Neural progenitor cell (in vitro differentiated cells): ENCODE results near the gene LARGE1. TPM values are rescaled to one million over a fixed set of nuclear protein-coding genes. Genes with fewer than 3 reads are reported as not detected.

Experiments used
- DNase-seq: peaks from one replicate; pipeline ENCODE4 v3.0.0-alpha.2; 2016; ENCODE audit warnings: low spot score
- H2AFZ ChIP-seq: fragments of 200-600 bp; sonication (generic); replicated peaks from 2 replicates; pipeline ENCODE4 v1.6.1; 2016; ENCODE audit warnings: antibody characterized with exemption
- H3F3A ChIP-seq: fragments of 200-600 bp; sonication (generic); 2 replicates; pipeline ENCODE4 v1.6.1; 2016; ENCODE audit warnings: antibody characterized with exemption, low read depth
- H3K27ac ChIP-seq: fragments of 200-600 bp; sonication (generic); 2 replicates; pipeline ENCODE4 v1.5.1; 2016; ENCODE audit warnings: mild to moderate bottlenecking
- H3K27me3 ChIP-seq: fragments of 200-600 bp; sonication (generic); 2 replicates; pipeline ENCODE4 v1.6.1; 2016; ENCODE audit warnings: mild to moderate bottlenecking, moderate library complexity
- H3K36me3 ChIP-seq: fragments of 200-600 bp; sonication (generic); 2 replicates; pipeline ENCODE4 v1.5.1; 2016
- H3K4me1 ChIP-seq: fragments of 200-600 bp; sonication (generic); 2 replicates; pipeline ENCODE4 v1.6.1; 2016; ENCODE audit warnings: mixed run types
- H3K4me2 ChIP-seq: fragments of 200-600 bp; sonication (generic); 2 replicates; pipeline ENCODE4 v1.6.1; 2016
- H3K4me3 ChIP-seq: fragments of 200-600 bp; sonication (generic); 2 replicates; pipeline ENCODE4 v1.5.1; 2016
- H3K79me2 ChIP-seq: fragments of 200-600 bp; sonication (generic); 2 replicates; pipeline ENCODE4 v1.6.1; 2016; ENCODE audit warnings: low read depth
- H3K9ac ChIP-seq: fragments of 200-600 bp; sonication (generic); 2 replicates; pipeline ENCODE4 v1.6.1; 2016
- H3K9me3 ChIP-seq: fragments of 200-600 bp; sonication (generic); 2 replicates; pipeline ENCODE4 v1.5.1; 2016; ENCODE audit warnings: low read depth
- H4K20me1 ChIP-seq: fragments of 200-600 bp; sonication (generic); 2 replicates; pipeline ENCODE4 v1.6.1; 2016; ENCODE audit warnings: low read depth
- H3K27ac Mint-ChIP-seq: 3 replicates; pipeline ENCODE4 v1.8.0; 2021; ENCODE audit warnings: mixed read lengths
- H3K27me3 Mint-ChIP-seq: 2 replicates; pipeline ENCODE4 v1.8.0; 2022; ENCODE audit warnings: low read depth, mild to moderate bottlenecking, inconsistent platforms, moderate library complexity, mixed read lengths; ENCODE audit not compliant: insufficient read depth
- H3K36me3 Mint-ChIP-seq: 3 replicates; pipeline ENCODE4 v1.8.0; 2021; ENCODE audit warnings: mixed read lengths
- H3K4me1 Mint-ChIP-seq: 3 replicates; pipeline ENCODE4 v1.8.0; 2021; ENCODE audit warnings: mixed read lengths
- H3K4me3 Mint-ChIP-seq: 3 replicates; pipeline ENCODE4 v1.8.0; 2021; ENCODE audit warnings: mild to moderate bottlenecking, moderate library complexity, mixed read lengths
- H3K9me3 Mint-ChIP-seq: 3 replicates; pipeline ENCODE4 v1.8.0; 2020; ENCODE audit warnings: mixed read lengths
- EZH2 ChIP-seq: fragments of 200-600 bp; sonication (generic); IDR thresholded peaks from 2 replicates; pipeline ENCODE4 v1.6.1; 2017; ENCODE audit warnings: antibody characterized with exemption, mild to moderate bottlenecking, moderate library complexity
- EZH2phosphoT487 ChIP-seq: fragments of 200-600 bp; sonication (generic); IDR thresholded peaks from 2 replicates; pipeline ENCODE4 v1.6.1; 2017; ENCODE audit warnings: antibody characterized with exemption
- total RNA-seq: library from RNA; depleted of rRNA; stranded (reverse); fragments of >200 nt; gene quantifications from 2 replicates; pipeline ENCODE4 v1.2.3, GENCODE V29; 2015; ENCODE audit warnings: low replicate concordance
- TF ChIP-seq, protein P1 (sequence below): fragments of 200-600 bp; sonication (generic); IDR thresholded peaks from 2 replicates; pipeline ENCODE4 v1.5.1; 2017; ENCODE audit warnings: antibody characterized with exemption, mild to moderate bottlenecking

The LARGE1 gene
- total RNA-seq, 1 donor from 2014 or later, result 24.9 TPM

DNA sequence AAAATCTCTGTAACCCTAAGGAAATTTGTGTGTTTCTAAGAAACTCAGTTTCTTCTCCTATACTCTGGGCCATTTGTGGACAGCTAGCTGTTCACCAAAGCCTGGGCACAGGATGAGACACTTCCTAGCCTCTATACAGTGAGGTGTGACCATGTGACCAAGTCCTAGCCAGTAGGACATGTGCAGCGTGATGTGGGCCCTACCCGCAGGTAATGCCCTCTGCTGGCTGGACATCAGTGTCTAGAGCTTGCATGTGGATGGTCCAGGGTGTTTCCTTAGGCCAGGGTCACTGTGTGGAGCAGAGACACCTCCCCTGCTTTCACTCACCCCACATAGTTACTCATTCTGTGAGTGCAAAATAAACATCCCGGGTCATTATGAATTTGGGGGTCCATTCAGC lies 100.5 kb downstream of the LARGE1 start:
- Mint-ChIP-seq H3K9me3 (peaks cover 30% of the 10 kb centered on the region), H3K36me3 (peaks cover 39% of the 10 kb centered on the region), H3K4me1 (no peaks in the 10 kb centered on the region), H3K27ac (no peak overlapping the region), H3K27me3 (no peaks in the 10 kb centered on the region), H3K4me3 (no peak overlapping the region)
- H3K79me2 ChIP-seq, result peaks cover 47% of the 10 kb centered on the region
- H3K4me3 ChIP-seq, result no peak overlapping the region
- H3K27ac ChIP-seq, result no peak overlapping the region
- DNase-seq, result no peak
- peaks cover 6% of the 10 kb centered on the region for H3K4me1 ChIP-seq
- H3K27me3 ChIP-seq, result no peaks in the 10 kb centered on the region
- no peaks in the 10 kb centered on the region for H4K20me1 ChIP-seq
- H3K9me3 ChIP-seq, result no peaks in the 10 kb centered on the region
- H3F3A ChIP-seq, result no peaks in the 10 kb centered on the region
- H3K36me3 ChIP-seq, result no peaks in the 10 kb centered on the region
- H3K4me2 ChIP-seq, result no peak overlapping the region
- H2AFZ ChIP-seq, result no peak overlapping the region
- TF ChIP-seq, protein P1, sequence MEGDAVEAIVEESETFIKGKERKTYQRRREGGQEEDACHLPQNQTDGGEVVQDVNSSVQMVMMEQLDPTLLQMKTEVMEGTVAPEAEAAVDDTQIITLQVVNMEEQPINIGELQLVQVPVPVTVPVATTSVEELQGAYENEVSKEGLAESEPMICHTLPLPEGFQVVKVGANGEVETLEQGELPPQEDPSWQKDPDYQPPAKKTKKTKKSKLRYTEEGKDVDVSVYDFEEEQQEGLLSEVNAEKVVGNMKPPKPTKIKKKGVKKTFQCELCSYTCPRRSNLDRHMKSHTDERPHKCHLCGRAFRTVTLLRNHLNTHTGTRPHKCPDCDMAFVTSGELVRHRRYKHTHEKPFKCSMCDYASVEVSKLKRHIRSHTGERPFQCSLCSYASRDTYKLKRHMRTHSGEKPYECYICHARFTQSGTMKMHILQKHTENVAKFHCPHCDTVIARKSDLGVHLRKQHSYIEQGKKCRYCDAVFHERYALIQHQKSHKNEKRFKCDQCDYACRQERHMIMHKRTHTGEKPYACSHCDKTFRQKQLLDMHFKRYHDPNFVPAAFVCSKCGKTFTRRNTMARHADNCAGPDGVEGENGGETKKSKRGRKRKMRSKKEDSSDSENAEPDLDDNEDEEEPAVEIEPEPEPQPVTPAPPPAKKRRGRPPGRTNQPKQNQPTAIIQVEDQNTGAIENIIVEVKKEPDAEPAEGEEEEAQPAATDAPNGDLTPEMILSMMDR, result no peak
- H3K9ac ChIP-seq, result no peak overlapping the region

DNA sequence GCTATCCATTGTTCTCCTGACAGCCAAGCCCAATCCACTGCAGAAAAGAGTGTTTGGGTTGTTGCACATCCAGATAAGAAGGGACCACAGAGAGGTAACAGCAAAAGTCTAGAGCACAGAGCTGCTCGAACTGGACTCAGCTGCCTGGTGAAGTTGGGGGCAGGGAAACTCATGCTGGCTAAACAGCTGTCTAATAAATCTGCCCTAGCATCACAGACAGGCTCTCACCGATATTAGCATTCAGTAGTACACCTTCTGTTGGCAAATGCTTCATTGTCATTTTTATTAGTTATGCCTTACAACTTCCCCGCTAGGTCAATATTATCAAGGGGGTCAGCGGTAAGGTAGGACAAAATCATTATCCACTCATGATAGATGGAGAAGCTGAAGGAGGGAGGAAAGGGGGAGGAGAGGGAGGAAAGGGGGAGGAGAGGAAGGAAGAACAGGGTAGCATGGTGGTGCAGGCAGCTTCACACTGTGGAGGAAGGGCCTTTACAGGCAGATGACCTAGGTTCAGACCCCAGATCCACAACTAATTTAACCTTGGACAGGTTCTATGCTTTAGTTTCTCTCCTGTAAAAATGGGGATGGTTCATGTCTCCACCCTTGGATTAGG lies 102.7 kb downstream of the LARGE1 start:
- no peaks in the 10 kb centered on the region for H3K27me3 ChIP-seq
- no peak for DNase-seq
- no peak overlapping the region for H3K9ac ChIP-seq
- peaks cover 6% of the 10 kb centered on the region for H3K4me1 ChIP-seq
- no peak overlapping the region for H3K4me2 ChIP-seq
- Mint-ChIP-seq H3K4me1 (peaks cover under 1% of the 10 kb centered on the region), H3K27me3 (no peaks in the 10 kb centered on the region), H3K36me3 (peaks cover 39% of the 10 kb centered on the region), H3K9me3 (peaks cover 26% of the 10 kb centered on the region), H3K27ac (no peak overlapping the region), H3K4me3 (no peak overlapping the region)
- H3K79me2 ChIP-seq, result peaks cover 43% of the 10 kb centered on the region
- no peaks in the 10 kb centered on the region for H3F3A ChIP-seq
- no peak overlapping the region for H3K4me3 ChIP-seq
- H3K36me3 ChIP-seq, result no peaks in the 10 kb centered on the region
- no peaks in the 10 kb centered on the region for H3K9me3 ChIP-seq
- peaks cover 5% of the 10 kb centered on the region for H4K20me1 ChIP-seq
- TF ChIP-seq, protein P1, result no peak
- no peak for TF ChIP-seq EZH2phosphoT487
- no peak for TF ChIP-seq EZH2
- H3K27ac ChIP-seq, result no peak overlapping the region
- no peak overlapping the region for H2AFZ ChIP-seq

DNA sequence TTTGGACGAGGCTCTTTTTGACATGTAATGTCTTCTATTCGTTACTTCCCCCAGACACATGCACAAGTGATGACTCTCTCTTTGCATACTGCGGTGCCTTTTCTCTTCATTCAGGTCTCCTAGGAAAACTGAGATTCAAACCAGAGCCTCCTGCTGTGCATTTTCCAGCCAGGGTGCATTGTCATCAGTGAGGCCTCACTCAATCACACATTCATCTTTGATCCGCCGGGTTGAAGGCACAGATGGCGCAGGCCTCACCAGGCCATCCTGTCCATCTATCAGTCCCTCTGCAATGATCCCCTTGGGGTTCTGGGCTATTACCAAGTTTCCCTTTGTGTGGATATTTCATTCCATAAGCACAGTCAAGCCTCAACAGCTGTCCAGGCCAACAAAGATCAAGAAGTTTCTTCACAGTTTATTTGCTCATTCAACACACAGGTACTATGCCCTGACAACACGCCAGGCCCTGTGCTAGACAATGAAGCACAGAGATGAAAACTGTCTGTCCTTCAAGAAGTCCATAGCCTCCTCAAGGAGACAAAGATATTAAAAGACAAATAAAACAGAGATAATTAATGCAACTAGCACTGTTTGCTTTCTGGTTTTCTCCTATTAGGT lies 107.8 kb downstream of the LARGE1 start:
- Histone ChIP-seq H3K4me1 (peaks cover 16% of the 10 kb centered on the region), H3K9me3 (no peaks in the 10 kb centered on the region), H3K27ac (no peak overlapping the region), H3K27me3 (no peaks in the 10 kb centered on the region), H4K20me1 (peaks cover 8% of the 10 kb centered on the region), H2AFZ (no peak overlapping the region), H3K36me3 (no peaks in the 10 kb centered on the region), H3K9ac (no peak overlapping the region), H3K4me2 (no peak overlapping the region), H3K4me3 (no peak overlapping the region), H3F3A (peaks cover 11% of the 10 kb centered on the region), H3K79me2 (peaks cover 66% of the 10 kb centered on the region)
- H3K36me3 Mint-ChIP-seq, result peaks cover 29% of the 10 kb centered on the region
- H3K9me3 Mint-ChIP-seq, result peaks cover 11% of the 10 kb centered on the region
- H3K4me1 Mint-ChIP-seq, result peaks cover 15% of the 10 kb centered on the region
- DNase-seq, result no peak
- no peak overlapping the region for H3K27ac Mint-ChIP-seq
- TF ChIP-seq EZH2, result no peak
- no peak for TF ChIP-seq EZH2phosphoT487
- TF ChIP-seq, protein P1, result no peak
- no peak overlapping the region for H3K4me3 Mint-ChIP-seq
- H3K27me3 Mint-ChIP-seq, result no peaks in the 10 kb centered on the region
